KMS-11 (cell line): ENCODE data around the gene CACNG4.

Experiments
- H2AFZ ChIP-seq: fragments of 200-600 bp; sonication (generic); 2 replicates; pipeline ENCODE4 v1.6.1; 2016; ENCODE audit warnings: antibody characterized with exemption, mixed run types, low read depth
- H3K27ac ChIP-seq: fragments of 200-600 bp; sonication (generic); 2 replicates; pipeline ENCODE4 v1.6.1; 2016; ENCODE audit warnings: mild to moderate bottlenecking, mixed run types
- H3K27me3 ChIP-seq: fragments of 200-600 bp; sonication (generic); 2 replicates; pipeline ENCODE4 v1.6.1; 2017; ENCODE audit warnings: mild to moderate bottlenecking, low read depth, mixed run types, moderate library complexity; ENCODE audit not compliant: insufficient read depth
- H3K36me3 ChIP-seq: fragments of 200-600 bp; sonication (generic); 2 replicates; pipeline ENCODE4 v1.6.1; 2017; ENCODE audit warnings: mild to moderate bottlenecking, mixed run types; ENCODE audit not compliant: insufficient read depth
- H3K4me1 ChIP-seq: fragments of 200-600 bp; sonication (generic); 2 replicates; pipeline ENCODE4 v1.6.1; 2016; ENCODE audit warnings: mild to moderate bottlenecking, low read depth, mixed run types; ENCODE audit not compliant: poor library complexity, severe bottlenecking
- H3K4me2 ChIP-seq: fragments of 200-600 bp; sonication (generic); 2 replicates; pipeline ENCODE4 v1.7.0; 2016; ENCODE audit warnings: mild to moderate bottlenecking, mixed run types
- H3K4me3 ChIP-seq: fragments of 200-600 bp; sonication (generic); IDR thresholded peaks from 2 replicates; pipeline ENCODE4 v1.6.1; 2017; ENCODE audit warnings: low read depth, low read length, mixed read lengths; ENCODE audit not compliant: insufficient read depth
- H3K79me2 ChIP-seq: fragments of 200-600 bp; sonication (generic); 2 replicates; pipeline ENCODE4 v1.6.1; 2016; ENCODE audit warnings: low read depth, mixed run types; ENCODE audit not compliant: insufficient read depth
- H3K9ac ChIP-seq: fragments of 200-600 bp; sonication (generic); 2 replicates; pipeline ENCODE4 v1.6.1; 2016; ENCODE audit warnings: mild to moderate bottlenecking, mixed run types
- H4K20me1 ChIP-seq: fragments of 200-600 bp; sonication (generic); 2 replicates; pipeline ENCODE4 v1.6.1; 2016; ENCODE audit warnings: mild to moderate bottlenecking, mixed run types; ENCODE audit not compliant: insufficient read depth
- CTCF ChIP-seq: fragments of 200-600 bp; sonication (generic); conservative IDR thresholded peaks from 2 replicates; pipeline ENCODE4 v1.6.1; 2017; ENCODE audit warnings: low read depth, mild to moderate bottlenecking, antibody characterized with exemption, low read length, moderate library complexity, mixed read lengths

CACNG4 gene

GRCh38 chr17:66963909-66964771 is at the start of gene CACNG4:
CACNG4 (plus strand) TSS chr17:66964707; CDS start chr17:66964912, 205 bp downstream.
- Histone ChIP-seq H3K27me3 (no peaks in the 10 kb centered on the region; the same call in 1 of the 2 replicates), H3K4me3 (no peak within 1 kb of the TSS), H3K4me1 (no peaks in the 10 kb centered on the region), H2AFZ (no peak within 1 kb of the TSS), H3K4me2 (no peak within 1 kb of the TSS), H3K36me3 (no peaks in the 10 kb centered on the region), H3K79me2 (no peaks in the 10 kb centered on the region), H4K20me1 (no peaks in the 10 kb centered on the region), H3K27ac (no peak within 1 kb of the TSS), H3K9ac (no peak within 1 kb of the TSS)
- no peak for TF ChIP-seq CTCF

- Histone ChIP-seq H4K20me1 (no peaks in the 10 kb centered on the region), H3K4me2 (no peak overlapping the region), H2AFZ (no peak overlapping the region), H3K79me2 (no peaks in the 10 kb centered on the region), H3K4me3 (no peak overlapping the region), H3K9ac (no peak overlapping the region), H3K4me1 (no peaks in the 10 kb centered on the region), H3K36me3 (no peaks in the 10 kb centered on the region), H3K27ac (no peak overlapping the region), H3K27me3 (no peaks in the 10 kb centered on the region)
- TF ChIP-seq CTCF, result no peak
These were observed 49.3 kb upstream of the CACNG4 start for GRCh38 chr17:66915204-66915611.

GRCh38 chr17:66915792-66916191 is 48.7 kb upstream of the CACNG4 start:
- Histone ChIP-seq H3K36me3 (no peaks in the 10 kb centered on the region), H4K20me1 (no peaks in the 10 kb centered on the region), H3K79me2 (no peaks in the 10 kb centered on the region), H3K4me2 (no peak overlapping the region), H3K4me3 (no peak overlapping the region), H3K27ac (no peak overlapping the region), H3K27me3 (no peaks in the 10 kb centered on the region), H3K4me1 (no peaks in the 10 kb centered on the region), H2AFZ (no peak overlapping the region), H3K9ac (no peak overlapping the region)
- no peak for TF ChIP-seq CTCF

GRCh38 chr17:66916946-66917345 is 47.6 kb upstream of the CACNG4 start:
- Histone ChIP-seq H4K20me1 (no peaks in the 10 kb centered on the region), H3K36me3 (no peaks in the 10 kb centered on the region), H3K9ac (no peak overlapping the region), H3K27me3 (no peaks in the 10 kb centered on the region), H3K4me2 (no peak overlapping the region), H2AFZ (no peak overlapping the region), H3K27ac (no peak overlapping the region), H3K79me2 (no peaks in the 10 kb centered on the region), H3K4me1 (no peaks in the 10 kb centered on the region), H3K4me3 (no peak overlapping the region)
- no peak for TF ChIP-seq CTCF
